Measurements from ENCODE around the gene TSC1.

The TSC1 gene

DNA sequence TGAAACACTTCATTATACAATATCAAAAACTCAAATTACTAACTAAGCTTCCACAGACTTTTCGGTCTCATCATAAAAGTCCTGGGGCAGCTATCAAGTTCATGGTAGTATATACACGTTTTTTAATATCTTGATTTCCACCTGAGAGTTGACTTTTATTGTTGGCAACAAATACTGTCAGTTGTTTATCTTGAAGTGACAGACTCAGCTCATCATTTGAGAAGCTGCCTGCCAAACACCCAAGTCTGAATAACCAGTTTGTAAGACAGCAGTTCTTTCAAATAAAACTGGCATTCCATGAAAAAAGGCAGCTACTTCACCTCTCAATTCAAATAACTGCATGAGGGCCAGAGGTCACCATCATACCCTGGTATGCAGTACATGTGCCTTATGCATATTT, 35.1 kb downstream of the TSC1 start:
- TF ChIP-seq, protein P1, sequence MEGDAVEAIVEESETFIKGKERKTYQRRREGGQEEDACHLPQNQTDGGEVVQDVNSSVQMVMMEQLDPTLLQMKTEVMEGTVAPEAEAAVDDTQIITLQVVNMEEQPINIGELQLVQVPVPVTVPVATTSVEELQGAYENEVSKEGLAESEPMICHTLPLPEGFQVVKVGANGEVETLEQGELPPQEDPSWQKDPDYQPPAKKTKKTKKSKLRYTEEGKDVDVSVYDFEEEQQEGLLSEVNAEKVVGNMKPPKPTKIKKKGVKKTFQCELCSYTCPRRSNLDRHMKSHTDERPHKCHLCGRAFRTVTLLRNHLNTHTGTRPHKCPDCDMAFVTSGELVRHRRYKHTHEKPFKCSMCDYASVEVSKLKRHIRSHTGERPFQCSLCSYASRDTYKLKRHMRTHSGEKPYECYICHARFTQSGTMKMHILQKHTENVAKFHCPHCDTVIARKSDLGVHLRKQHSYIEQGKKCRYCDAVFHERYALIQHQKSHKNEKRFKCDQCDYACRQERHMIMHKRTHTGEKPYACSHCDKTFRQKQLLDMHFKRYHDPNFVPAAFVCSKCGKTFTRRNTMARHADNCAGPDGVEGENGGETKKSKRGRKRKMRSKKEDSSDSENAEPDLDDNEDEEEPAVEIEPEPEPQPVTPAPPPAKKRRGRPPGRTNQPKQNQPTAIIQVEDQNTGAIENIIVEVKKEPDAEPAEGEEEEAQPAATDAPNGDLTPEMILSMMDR (IDR thresholded peaks at IDR 0.05; ENCODE audit: borderline replicate concordance, control extremely low read depth, extremely low read depth, insufficient read depth, missing control alignments) = no peak
- in situ Hi-C loops (cut with MboI; ENCODE audit: low sequenced_read_pairs, unreplicated experiment) = no loop called here
- DNase-seq (ENCODE audit: low spot score) = no peak

DNA sequence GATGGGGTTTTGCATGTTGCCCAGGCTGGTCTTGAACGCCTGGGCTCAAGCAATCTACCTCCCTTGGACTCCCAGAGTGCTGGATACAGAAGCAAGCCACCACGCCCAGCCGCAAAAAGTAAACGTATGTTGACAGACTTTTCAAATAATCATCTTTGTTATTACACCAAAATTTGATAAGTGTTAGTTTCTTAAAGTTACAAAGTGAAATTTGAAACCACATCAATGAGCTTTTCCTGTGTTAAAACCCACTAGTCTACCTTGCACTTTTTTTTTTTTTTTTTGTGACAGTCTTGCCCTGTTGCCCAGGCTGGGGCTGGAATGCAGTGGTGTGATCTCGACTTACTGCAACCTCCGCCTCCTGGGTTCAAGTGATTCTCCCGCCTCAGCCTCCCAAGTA, 35.8 kb downstream of the TSC1 start:
- DNase-seq (ENCODE audit: low spot score) = no peak
- in situ Hi-C loops (cut with MboI; ENCODE audit: low sequenced_read_pairs, unreplicated experiment) = no loop called here
- TF ChIP-seq, protein P1 (IDR thresholded peaks at IDR 0.05; ENCODE audit: borderline replicate concordance, control extremely low read depth, extremely low read depth, insufficient read depth, missing control alignments) = no peak

DNA sequence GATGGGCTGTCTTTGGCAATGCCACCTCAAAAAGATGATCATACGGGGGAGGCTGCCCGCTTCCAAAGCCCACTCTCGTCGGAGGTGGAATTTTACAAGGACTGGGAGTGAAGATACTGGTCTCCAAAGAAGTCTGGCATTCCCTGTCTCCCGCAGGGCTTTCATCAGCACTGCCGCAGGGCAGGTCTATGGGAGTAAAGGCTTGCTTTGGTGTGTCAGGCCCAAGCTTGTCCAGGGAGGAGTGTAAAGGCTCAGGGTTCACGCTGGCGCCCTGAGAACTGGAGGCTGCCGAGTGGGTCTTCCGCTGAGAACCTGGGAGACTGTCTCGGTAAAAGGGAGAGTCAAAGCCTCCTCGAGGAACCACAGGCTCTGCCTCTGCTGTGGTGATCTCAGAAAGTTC, 38.7 kb downstream of the TSC1 start:
- DNase-seq (ENCODE audit: low spot score) = no peak
- TF ChIP-seq, protein P1 (IDR thresholded peaks at IDR 0.05; ENCODE audit: borderline replicate concordance, control extremely low read depth, extremely low read depth, insufficient read depth, missing control alignments) = no peak
- in situ Hi-C loops (cut with MboI; ENCODE audit: low sequenced_read_pairs, unreplicated experiment) = no loop called here

DNA sequence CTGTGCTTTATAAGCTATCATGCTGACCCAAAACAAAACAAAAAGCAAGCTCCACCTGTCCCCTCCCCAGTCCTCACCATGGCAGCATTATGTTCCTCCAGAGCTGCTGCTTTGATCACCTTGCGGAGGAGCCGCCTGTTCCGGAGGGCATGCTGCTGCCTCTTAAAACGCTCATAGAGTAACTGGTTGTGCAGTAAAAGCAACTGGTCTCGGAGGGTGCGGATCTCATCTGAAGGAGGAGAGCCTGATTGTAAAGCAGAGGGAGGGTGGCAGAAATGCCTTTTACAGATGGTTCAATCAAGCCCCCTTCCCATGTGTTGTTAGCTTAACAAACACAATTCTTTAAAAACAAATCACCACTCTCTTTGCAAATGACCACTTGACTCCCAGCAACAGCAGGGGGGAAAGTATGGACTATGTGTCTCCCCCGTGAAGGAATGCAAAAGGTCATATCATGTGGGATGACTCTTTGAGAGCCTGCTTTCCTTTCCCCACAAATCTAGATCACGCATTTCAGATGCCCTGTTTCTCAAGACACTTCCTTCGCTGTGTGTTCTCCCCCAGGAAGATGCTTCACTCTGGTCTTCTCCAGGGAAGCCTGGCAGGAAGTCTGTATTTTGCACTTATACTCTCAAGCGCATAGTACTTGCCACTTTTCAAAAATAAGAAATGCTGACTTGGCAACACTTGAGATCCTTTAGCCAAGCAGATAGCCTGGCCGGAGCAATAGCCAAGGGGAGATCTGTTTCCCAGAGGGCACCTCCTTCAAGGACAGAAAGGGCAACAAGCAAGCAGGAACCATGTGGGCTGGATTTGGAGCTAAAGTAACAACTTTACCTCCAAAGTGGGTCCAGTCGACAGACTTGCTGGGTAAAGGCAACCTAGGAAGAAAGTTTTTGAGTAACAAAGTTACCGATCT, 40.6 kb downstream of the TSC1 start:
- TF ChIP-seq, protein P1 (IDR thresholded peaks at IDR 0.05; ENCODE audit: borderline replicate concordance, control extremely low read depth, extremely low read depth, insufficient read depth, missing control alignments) = no peak
- no peak for DNase-seq (ENCODE audit: low spot score)
- in situ Hi-C loops (cut with MboI; ENCODE audit: low sequenced_read_pairs, unreplicated experiment) = no loop called here

DNA sequence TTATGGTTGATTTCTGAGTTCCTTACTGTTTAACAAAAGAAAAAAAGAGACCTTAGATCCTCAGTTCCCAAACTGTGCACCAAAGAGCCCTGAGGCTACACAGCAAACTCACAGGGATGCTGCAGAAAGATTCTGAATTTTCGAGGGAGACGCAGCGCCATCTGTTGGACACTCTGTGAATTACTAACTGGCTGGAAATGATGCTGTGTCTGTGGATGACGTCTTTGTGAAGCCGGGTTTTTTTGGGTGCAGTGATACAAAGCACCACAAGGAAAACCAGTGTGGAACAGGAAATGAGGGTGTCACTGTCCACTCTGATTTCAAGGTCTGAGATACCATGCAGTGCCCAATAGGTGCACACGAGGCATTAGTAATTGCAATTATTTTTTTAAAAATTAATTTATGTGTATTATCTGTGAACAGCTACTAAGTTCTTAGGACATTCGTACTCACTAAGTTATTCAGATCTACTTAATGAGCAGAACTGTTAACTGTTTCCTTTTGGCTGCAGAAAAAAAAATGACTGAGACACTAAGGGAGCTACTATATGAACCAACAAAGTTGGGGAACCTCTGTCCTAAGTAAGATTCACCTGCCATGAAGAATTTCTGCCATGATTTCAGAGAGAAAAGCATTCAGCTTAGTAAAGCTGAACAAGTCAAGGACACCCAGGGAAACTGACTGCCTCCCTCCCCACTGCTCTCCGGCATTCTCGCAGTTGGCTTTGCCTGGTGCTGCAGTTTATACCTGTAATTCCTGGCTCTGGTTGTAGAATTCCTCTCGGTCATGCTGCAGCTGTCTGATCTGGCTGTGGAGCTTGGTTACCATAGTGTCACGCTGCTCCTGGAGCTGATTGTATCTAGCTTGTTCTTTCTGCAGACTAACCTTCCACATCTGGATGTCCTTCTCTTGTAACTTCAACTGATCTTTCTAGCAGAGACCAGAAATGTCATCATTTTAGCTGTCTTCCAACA, 42.3 kb downstream of the TSC1 start:
- DNase-seq (ENCODE audit: low spot score) = peak; percentile 84
- TF ChIP-seq, protein P1 (IDR thresholded peaks at IDR 0.05; ENCODE audit: borderline replicate concordance, control extremely low read depth, extremely low read depth, insufficient read depth, missing control alignments) = peak; percentile 80
- in situ Hi-C loops (cut with MboI; ENCODE audit: low sequenced_read_pairs, unreplicated experiment) = no loop called here

DNA sequence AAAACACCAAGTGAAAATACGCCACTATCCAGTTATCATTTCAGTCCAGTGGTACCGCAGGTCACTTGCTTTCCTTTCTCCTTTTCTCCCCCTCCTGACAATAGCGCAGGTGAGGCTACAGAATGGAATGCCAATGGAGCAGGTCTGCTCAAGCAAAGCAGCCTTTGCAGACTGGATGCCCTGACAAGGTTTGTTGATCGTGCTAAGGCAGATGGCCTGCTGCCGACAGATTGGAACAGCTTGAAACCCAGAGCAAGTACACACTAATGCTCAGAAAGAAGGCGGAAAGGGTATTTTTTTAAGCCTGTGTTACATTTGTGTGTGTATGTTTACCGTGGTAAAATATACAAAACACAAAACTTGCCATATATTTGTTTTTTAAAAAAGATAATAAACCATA, 46.4 kb downstream of the TSC1 start:
- in situ Hi-C loops (cut with MboI; ENCODE audit: low sequenced_read_pairs, unreplicated experiment) = no loop called here
- TF ChIP-seq, protein P1 (IDR thresholded peaks at IDR 0.05; ENCODE audit: borderline replicate concordance, control extremely low read depth, extremely low read depth, insufficient read depth, missing control alignments) = no peak

More for the DNA sequence above, 46.4 kb downstream of the TSC1 start:
- no peak for DNase-seq (ENCODE audit: low spot score)
